ENCODE results near the gene ZMYND15.

The ZMYND15 gene

GRCh38 chr17:4717791-4718190 lies 21.8 kb upstream of the ZMYND15 start:
- DNase-seq = no peak

GRCh38 chr17:4718276-4718675 lies 21.4 kb upstream of the ZMYND15 start:
- no peak for DNase-seq

- no peak for DNase-seq
Measured at GRCh38 chr17:4719146-4719545, 20.5 kb upstream of the ZMYND15 start.

- DNase-seq = no peak
Measured at GRCh38 chr17:4719684-4720221, 19.9 kb upstream of the ZMYND15 start.

GRCh38 chr17:4720787-4721186 lies 18.8 kb upstream of the ZMYND15 start:
- DNase-seq = no peak

GRCh38 chr17:4721203-4722135 lies 18.2 kb upstream of the ZMYND15 start:
- no peak for DNase-seq

- DNase-seq = no peak
Measured at GRCh38 chr17:4722678-4723240, 16.9 kb upstream of the ZMYND15 start.

- DNase-seq = no peak
Measured at GRCh38 chr17:4724650-4725049, 15.0 kb upstream of the ZMYND15 start.

- DNase-seq = no peak
Measured at GRCh38 chr17:4725646-4726310, 13.9 kb upstream of the ZMYND15 start.

- no peak for DNase-seq
Measured at GRCh38 chr17:4728124-4728523, 11.5 kb upstream of the ZMYND15 start.

- DNase-seq = no peak
Measured at GRCh38 chr17:4733073-4733531, 6.5 kb upstream of the ZMYND15 start.

GRCh38 chr17:4734857-4735475 lies 4.7 kb upstream of the ZMYND15 start:
- DNase-seq = no peak

GRCh38 chr17:4735876-4736651 lies 3.6 kb upstream of the ZMYND15 start:
- DNase-seq = no peak

- DNase-seq = peak; percentile 64
Measured at GRCh38 chr17:4738136-4739121, 1.2 kb upstream of the ZMYND15 start.

GRCh38 chr17:4740025-4740351 lies 355 bp downstream of the ZMYND15 start:
- DNase-seq = no peak

GRCh38 chr17:4740584-4740983 lies 951 bp downstream of the ZMYND15 start:
- DNase-seq = no peak

- no peak for DNase-seq
Measured at GRCh38 chr17:4741544-4741943, 1.9 kb downstream of the ZMYND15 start.

GRCh38 chr17:4742133-4742532 lies 2.5 kb downstream of the ZMYND15 start:
- DNase-seq = no peak

GRCh38 chr17:4742629-4743028 lies 3.0 kb downstream of the ZMYND15 start:
- DNase-seq = no peak

- no peak for DNase-seq
Measured at GRCh38 chr17:4743216-4743615, 3.6 kb downstream of the ZMYND15 start.

- DNase-seq = no peak
Measured at GRCh38 chr17:4743898-4744297, 4.3 kb downstream of the ZMYND15 start.

Measured in activated CD8-positive, alpha-beta memory T cell treated with anti-CD3 and anti-CD28 coated beads for 24 hours (primary cell).